Peyer's patch (tissue), 4 donors: ENCODE measurements around the gene IPO4.

Experiments used
- POLR2A ChIP-seq, 2 donors: fragments of 450-650 bp; IDR thresholded peaks; one replicate each; pipeline ENCODE4 v1.5.1; 2017; ENCODE audit warnings: antibody characterized with exemption in 2 of 2, mild to moderate bottlenecking in 2 of 2, moderate library complexity in 2 of 2
- TF ChIP-seq, protein P1 (sequence below), 6 experiments: fragments of 450-650 bp in 4 of 6; fragments of 200-600 bp in 2 of 6; sonication (generic) in 1 of 6; IDR thresholded peaks; one replicate each; pipeline ENCODE4 v1.5.1; 2017 to 2019; ENCODE audit warnings: antibody characterized with exemption in 6 of 6, mild to moderate bottlenecking in 3 of 6, moderate library complexity in 1 of 6

DNA sequence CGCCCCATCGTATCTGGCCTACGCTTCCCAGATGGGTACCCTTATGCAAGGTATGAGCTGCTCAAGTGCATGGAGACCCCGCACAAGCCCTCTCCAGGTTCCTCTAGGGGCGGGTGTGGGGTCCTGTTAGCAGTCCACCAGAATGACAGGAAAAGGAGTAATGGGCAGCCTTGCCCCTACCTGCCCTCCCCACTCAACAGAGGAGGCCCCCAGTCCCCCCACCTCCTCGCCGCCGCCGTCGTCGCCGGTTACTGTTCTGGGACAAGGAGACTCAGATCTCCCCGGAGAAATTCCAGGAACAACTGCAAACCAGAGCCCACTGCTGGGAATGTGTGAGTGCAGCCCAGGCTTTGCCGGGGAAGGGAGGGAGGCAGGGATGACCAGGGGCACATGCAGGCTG is 10.7 kb downstream of the IPO4 start:
- no peak for TF ChIP-seq POLR2A (IDR thresholded peaks at IDR 0.05)
- TF ChIP-seq, protein P1, sequence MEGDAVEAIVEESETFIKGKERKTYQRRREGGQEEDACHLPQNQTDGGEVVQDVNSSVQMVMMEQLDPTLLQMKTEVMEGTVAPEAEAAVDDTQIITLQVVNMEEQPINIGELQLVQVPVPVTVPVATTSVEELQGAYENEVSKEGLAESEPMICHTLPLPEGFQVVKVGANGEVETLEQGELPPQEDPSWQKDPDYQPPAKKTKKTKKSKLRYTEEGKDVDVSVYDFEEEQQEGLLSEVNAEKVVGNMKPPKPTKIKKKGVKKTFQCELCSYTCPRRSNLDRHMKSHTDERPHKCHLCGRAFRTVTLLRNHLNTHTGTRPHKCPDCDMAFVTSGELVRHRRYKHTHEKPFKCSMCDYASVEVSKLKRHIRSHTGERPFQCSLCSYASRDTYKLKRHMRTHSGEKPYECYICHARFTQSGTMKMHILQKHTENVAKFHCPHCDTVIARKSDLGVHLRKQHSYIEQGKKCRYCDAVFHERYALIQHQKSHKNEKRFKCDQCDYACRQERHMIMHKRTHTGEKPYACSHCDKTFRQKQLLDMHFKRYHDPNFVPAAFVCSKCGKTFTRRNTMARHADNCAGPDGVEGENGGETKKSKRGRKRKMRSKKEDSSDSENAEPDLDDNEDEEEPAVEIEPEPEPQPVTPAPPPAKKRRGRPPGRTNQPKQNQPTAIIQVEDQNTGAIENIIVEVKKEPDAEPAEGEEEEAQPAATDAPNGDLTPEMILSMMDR (IDR thresholded peaks at IDR 0.05) = no peak
